ENCODE data around the gene KXD1. TPM values are rescaled to one million over a fixed set of nuclear protein-coding genes. Genes with fewer than 3 reads are reported as not detected.

Gene KXD1
- total RNA-seq, 1 experiment from 2014 or later: 190 TPM

- Histone ChIP-seq H3K4me3 (ENCODE audit: insufficient read depth, low read depth, low read length) (no peak overlapping the region), H3K27me3 (ENCODE audit: control insufficient read depth, insufficient read depth, low read length) (peaks cover 20% of the 10 kb centered on the region), H3K36me3 (replicated peaks; ENCODE audit: control insufficient read depth, insufficient read depth, low read length) (no peaks in the 10 kb centered on the region)
- no peak for DNase-seq
Observed at GRCh38 chr19:18618236-18618635, 60.6 kb downstream of the KXD1 start.

Other genes starting within 250 kb of the KXD1 start
- 787 and 838 TPM in 2 replicates for gene LSM4, start 234.8 kb upstream of the KXD1 start, total RNA-seq (2014; rRNA removed; shearing (Covaris generic))
- gene PGPEP1, start 217.3 kb upstream of the KXD1 start, total RNA-seq (2014; rRNA removed; shearing (Covaris generic)): 11.5 and 13.6 TPM in 2 replicates
- gene GDF15, start 171.7 kb upstream of the KXD1 start, total RNA-seq (2014; rRNA removed; shearing (Covaris generic)): 0.30 and 1.4 TPM in 2 replicates
- gene LRRC25, start 160.2 kb upstream of the KXD1 start, total RNA-seq (2014; rRNA removed; shearing (Covaris generic)): 0.76 TPM in 1 of 2 replicates, not detected in the other
- gene SSBP4, start 138.5 kb upstream of the KXD1 start, total RNA-seq (2014; rRNA removed; shearing (Covaris generic)): 91.1 and 134 TPM in 2 replicates
- gene ISYNA1, start 119.7 kb upstream of the KXD1 start, total RNA-seq (2014; rRNA removed; shearing (Covaris generic)): 183 and 212 TPM in 2 replicates
- 16.4 and 17.0 TPM in 2 replicates for gene ELL, start 35.8 kb upstream of the KXD1 start, total RNA-seq (2014; rRNA removed; shearing (Covaris generic))
- gene FKBP8, start 14.3 kb upstream of the KXD1 start, total RNA-seq (2014; rRNA removed; shearing (Covaris generic)): 446 and 481 TPM in 2 replicates
- gene UBA52, start 14.0 kb downstream of the KXD1 start, total RNA-seq (2014; rRNA removed; shearing (Covaris generic)): 1,268 and 1,295 TPM in 2 replicates
- gene REX1BD, start 30.9 kb downstream of the KXD1 start, total RNA-seq (2014; rRNA removed; shearing (Covaris generic)): 117 TPM in 2 replicates
- 47.4 and 52.8 TPM in 2 replicates for gene CRLF1, start 48.9 kb downstream of the KXD1 start, total RNA-seq (2014; rRNA removed; shearing (Covaris generic))
- gene TMEM59L, start 55.0 kb downstream of the KXD1 start, total RNA-seq (2014; rRNA removed; shearing (Covaris generic)): 1.8 and 3.5 TPM in 2 replicates
- 7.1 and 11.7 TPM in 2 replicates for gene KLHL26, start 79.2 kb downstream of the KXD1 start, total RNA-seq (2014; rRNA removed; shearing (Covaris generic))
- gene CRTC1, start 125.8 kb downstream of the KXD1 start, total RNA-seq (2014; rRNA removed; shearing (Covaris generic)): 3.7 and 6.1 TPM in 2 replicates
- not detected in 2 replicates for gene COMP, start 233.4 kb downstream of the KXD1 start, total RNA-seq (2014; rRNA removed; shearing (Covaris generic))

Measured in H7 (cell line).